Thyroid gland (tissue), 4 donors: ENCODE results near the gene RPL21. TPM values are rescaled to one million over a fixed set of nuclear protein-coding genes. Genes with fewer than 3 reads are reported as not detected.

Source experiments
- DNase-seq, 2 donors: peaks; one replicate each; pipeline ENCODE4 v3.0.0-alpha.2; 2019
- H3K27ac ChIP-seq, 3 donors: fragments of 200-600 bp; sonication (generic); 1 replicate in 2 of 3; 2 replicates in 1 of 3; pipeline ENCODE4 v1.5.1; 2016 to 2019; ENCODE audit warnings: mild to moderate bottlenecking in 1 of 3, moderate library complexity in 1 of 3
- H3K27me3 ChIP-seq: fragments of 200-600 bp; sonication (generic); one replicate; pipeline ENCODE4 v1.5.1; 2019
- H3K36me3 ChIP-seq, 2 donors: fragments of 200-600 bp; sonication (generic); one replicate each; pipeline ENCODE4 v1.5.1; 2016 to 2019
- H3K4me1 ChIP-seq, 2 donors: fragments of 200-600 bp; sonication (generic); one replicate each; pipeline ENCODE4 v1.5.1; 2017 to 2019
- H3K4me3 ChIP-seq, 3 donors: fragments of 200-600 bp; sonication (generic); replicated peaks in 1 of 3; 1 replicate in 2 of 3; 2 replicates in 1 of 3; pipeline ENCODE4 v1.5.1; 2016; ENCODE audit warnings: mild to moderate bottlenecking in 1 of 3
- H3K9me3 ChIP-seq: fragments of 200-600 bp; sonication (generic); one replicate; pipeline ENCODE4 v1.5.1; 2017
- POLR2A ChIP-seq, 2 donors: fragments of 450-650 bp; IDR thresholded peaks; one replicate each; pipeline ENCODE4 v1.6.1; 2017; ENCODE audit warnings: antibody characterized with exemption in 2 of 2, mild to moderate bottlenecking in 2 of 2, moderate library complexity in 1 of 2
- WGBS, 2 donors: methylation state at CpG; one replicate each; pipeline ENCODE4 v1.1.5; 2017; 5-methylcytosine and 5-hydroxymethylcytosine counted together
- intact Hi-C: fragments of 100-400 bp; cut with DNase I; formaldehyde crosslinking; loops from one replicate; pipeline ENCODE4 v1.15.1; 2023
- total RNA-seq, 4 donors: library from RNA; depleted of rRNA; stranded (reverse); fragments of >200 nt; gene quantifications; one replicate each; pipeline ENCODE4 v1.2.3, GENCODE V29; 2016
- TF ChIP-seq, protein P1 (sequence below), 6 experiments: fragments of 200-600 bp in 3 of 6; fragments of 450-650 bp in 3 of 6; sonication (generic) in 3 of 6; IDR thresholded peaks; one replicate each; pipeline ENCODE4 v1.5.1; 2016 to 2019; ENCODE audit warnings: antibody characterized with exemption in 6 of 6, mild to moderate bottlenecking in 2 of 6, inconsistent platforms in 1 of 6, moderate library complexity in 1 of 6

Gene RPL21
- 1,000 to 10,000 TPM in 1 of 4 donors, 100 to 1,000 TPM in 3; 553 to 1,479 (median 807) TPM for total RNA-seq

- Histone ChIP-seq H3K9me3 (no peaks in the 10 kb centered on the region), H3K27me3 (no peaks in the 10 kb centered on the region), H3K36me3 (peaks cover 10 to 15% of the 10 kb centered on the region in 2 donors), H3K27ac (peak within 1 kb of the TSS; percentile 91 to 96 (median 94)), H3K4me1 (peaks cover 17 to 18% of the 10 kb centered on the region in 2 donors), H3K4me3 (peak within 1 kb of the TSS; percentile 70 to 86 (median 79))
- TF ChIP-seq, protein P1, sequence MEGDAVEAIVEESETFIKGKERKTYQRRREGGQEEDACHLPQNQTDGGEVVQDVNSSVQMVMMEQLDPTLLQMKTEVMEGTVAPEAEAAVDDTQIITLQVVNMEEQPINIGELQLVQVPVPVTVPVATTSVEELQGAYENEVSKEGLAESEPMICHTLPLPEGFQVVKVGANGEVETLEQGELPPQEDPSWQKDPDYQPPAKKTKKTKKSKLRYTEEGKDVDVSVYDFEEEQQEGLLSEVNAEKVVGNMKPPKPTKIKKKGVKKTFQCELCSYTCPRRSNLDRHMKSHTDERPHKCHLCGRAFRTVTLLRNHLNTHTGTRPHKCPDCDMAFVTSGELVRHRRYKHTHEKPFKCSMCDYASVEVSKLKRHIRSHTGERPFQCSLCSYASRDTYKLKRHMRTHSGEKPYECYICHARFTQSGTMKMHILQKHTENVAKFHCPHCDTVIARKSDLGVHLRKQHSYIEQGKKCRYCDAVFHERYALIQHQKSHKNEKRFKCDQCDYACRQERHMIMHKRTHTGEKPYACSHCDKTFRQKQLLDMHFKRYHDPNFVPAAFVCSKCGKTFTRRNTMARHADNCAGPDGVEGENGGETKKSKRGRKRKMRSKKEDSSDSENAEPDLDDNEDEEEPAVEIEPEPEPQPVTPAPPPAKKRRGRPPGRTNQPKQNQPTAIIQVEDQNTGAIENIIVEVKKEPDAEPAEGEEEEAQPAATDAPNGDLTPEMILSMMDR (IDR thresholded peaks at IDR 0.05): peak in 1 of 6 experiments; percentile 8
- TF ChIP-seq POLR2A (IDR thresholded peaks at IDR 0.05): peak; percentile 45 to 83
- intact Hi-C loops: loop anchor here (10.0 kb wide), 1 partner anchor 193 kb away; no protein-coding TSS in a partner anchor
- WGBS, 2 donors: 0% methylated on average over 47 to 50 of the region's 69 CpGs
- DNase-seq: peak; percentile 93 to 96
Measured at GRCh38 chr13:27251166-27252091, at the start of gene RPL21. Gene RPL21 (plus strand): TSS chr13:27251558. CDS start chr13:27253777, 2,219 bp downstream.

DNA sequence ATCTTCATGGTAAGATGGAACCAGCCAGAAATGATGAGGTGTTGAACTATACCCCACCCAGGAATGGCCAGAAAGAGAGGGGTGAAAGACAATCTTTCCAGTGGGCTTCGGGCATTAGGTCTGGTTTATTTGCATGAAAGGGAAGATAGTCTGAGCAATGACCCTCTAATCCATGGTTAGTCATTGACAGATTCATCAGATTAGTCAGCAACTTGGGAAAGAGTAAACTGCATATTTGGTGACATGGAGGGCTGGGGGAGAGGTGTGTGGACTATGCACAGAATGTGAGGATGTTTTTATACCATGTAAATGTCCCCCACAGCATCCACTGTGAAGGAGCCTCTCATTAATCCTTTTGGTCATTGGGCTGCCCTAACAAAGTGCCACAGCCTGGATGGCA is 49.7 kb upstream of the RPL21 start:
- no peak overlapping the region for H3K27ac ChIP-seq
- no peaks in the 10 kb centered on the region for H3K9me3 ChIP-seq
- no peak for TF ChIP-seq POLR2A (IDR thresholded peaks at IDR 0.05)
- TF ChIP-seq, protein P1 (IDR thresholded peaks at IDR 0.05): no peak
- no peaks in the 10 kb centered on the region for H3K36me3 ChIP-seq
- intact Hi-C loops: loop anchor here (10.0 kb wide), 1 partner anchor 217 kb away; no protein-coding TSS in a partner anchor
- no peak overlapping the region for H3K4me3 ChIP-seq
- DNase-seq: no peak
- 65 to 67% methylated on average over 1 of the region's 1 CpG for WGBS, 2 donors
- H3K27me3 ChIP-seq: no peaks in the 10 kb centered on the region
- no peaks in the 10 kb centered on the region for H3K4me1 ChIP-seq

- no peak for DNase-seq
- no peak overlapping the region for H3K4me3 ChIP-seq
- no peak overlapping the region for H3K27ac ChIP-seq
- no peaks in the 10 kb centered on the region for H3K27me3 ChIP-seq
- WGBS, 2 donors: 90 to 92% methylated on average over 4 of the region's 4 CpGs
- intact Hi-C loops: loop anchor here (10.0 kb wide), 1 partner anchor 218 kb away; no protein-coding TSS in a partner anchor
- no peaks in the 10 kb centered on the region for H3K4me1 ChIP-seq
- TF ChIP-seq POLR2A (IDR thresholded peaks at IDR 0.05): no peak
- TF ChIP-seq, protein P1 (IDR thresholded peaks at IDR 0.05): no peak
- H3K36me3 ChIP-seq: no peaks in the 10 kb centered on the region
- no peaks in the 10 kb centered on the region for H3K9me3 ChIP-seq
Measured at GRCh38 chr13:27203186-27203585, 48.2 kb upstream of the RPL21 start.

DNA sequence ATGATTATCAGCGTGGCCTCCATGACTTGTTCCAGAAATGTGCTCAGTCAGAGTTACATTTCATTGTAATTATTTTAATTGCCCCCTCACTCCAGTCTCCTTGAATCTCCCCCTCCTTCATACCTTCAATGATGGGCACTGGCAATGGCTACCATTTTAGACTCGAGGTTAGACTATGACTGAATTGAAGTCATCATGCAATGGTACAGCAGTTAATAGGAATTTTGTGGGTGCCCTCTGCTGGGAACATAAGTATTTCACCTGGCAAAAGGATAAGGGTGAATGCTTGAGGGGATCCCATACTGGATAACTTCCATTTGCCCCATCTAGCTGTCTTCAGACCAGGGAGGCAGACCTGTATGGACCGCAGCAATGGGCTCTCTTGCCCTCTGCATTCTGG is 47.5 kb upstream of the RPL21 start:
- intact Hi-C loops: loop anchor here (10.0 kb wide), 1 partner anchor 219 kb away; no protein-coding TSS in a partner anchor
- Histone ChIP-seq H3K4me3 (no peak overlapping the region), H3K4me1 (no peaks in the 10 kb centered on the region), H3K27me3 (no peaks in the 10 kb centered on the region), H3K27ac (no peak overlapping the region), H3K9me3 (no peaks in the 10 kb centered on the region), H3K36me3 (no peaks in the 10 kb centered on the region)
- peak in 1 of 2 donors; percentile 1 for DNase-seq
- TF ChIP-seq, protein P1 (IDR thresholded peaks at IDR 0.05): peak in 1 of 6 experiments; percentile 12
- no peak for TF ChIP-seq POLR2A (IDR thresholded peaks at IDR 0.05)
- 80 to 88% methylated on average over 3 of the region's 3 CpGs for WGBS, 2 donors
